Ovary (tissue), 9 donors: ENCODE data around the gene POLR2I. TPM values are rescaled to one million over a fixed set of nuclear protein-coding genes. Genes with fewer than 3 reads are reported as not detected.
A peak's percentile ranks its signal among the peaks of the same experiment; 100 is the strongest.
"Not testable (repeated sequence)": the region's sequence is repeated elsewhere in the genome, so short reads cannot be mapped to it uniquely, and the experiment has no call there.

Source experiments
- DNase-seq, 5 donors: peaks; one replicate each; pipeline ENCODE4 v3.0.0-alpha.2; 2019 to 2020
- H3K27ac ChIP-seq, 2 donors: fragments of 200-600 bp; one replicate each; pipeline versions ENCODE4 v1.5.1 to v1.8.0; 2019 to 2022
- H3K27me3 ChIP-seq: fragments of 200-600 bp; one replicate; pipeline ENCODE4 v1.8.0; 2022
- H3K36me3 ChIP-seq: fragments of 200-600 bp; sonication (generic); one replicate; pipeline ENCODE4 v1.5.1; 2019
- H3K4me1 ChIP-seq: one replicate; pipeline ENCODE4 v1.8.1; 2013; ENCODE audit warnings: mild to moderate bottlenecking, moderate library complexity; ENCODE audit not compliant: insufficient read depth
- H3K4me3 ChIP-seq: fragments of 200-600 bp; sonication (generic); one replicate; pipeline ENCODE4 v1.5.1; 2017
- H3K9me3 ChIP-seq, 2 donors: fragments of 200-600 bp in 1 of 2; sonication (generic) in 1 of 2; one replicate each; pipeline versions ENCODE4 v1.5.1 to v1.8.1; 2013 to 2019; ENCODE audit warnings: mild to moderate bottlenecking in 1 of 2, moderate library complexity in 1 of 2
- EP300 ChIP-seq: sonication (generic); formaldehyde crosslinking; IDR thresholded peaks from one replicate; pipeline ENCODE4 v1.6.1; 2017; ENCODE audit warnings: antibody characterized with exemption
- POLR2A ChIP-seq: fragments of 450-650 bp; IDR thresholded peaks from one replicate; pipeline ENCODE4 v1.6.1; 2017; ENCODE audit warnings: antibody characterized with exemption, mild to moderate bottlenecking, moderate library complexity
- WGBS, 3 donors: extraction: QIAGEN DNeasy Blood & Tissue Kit in 1 of 3; methylation state at CpG; one replicate each; pipeline versions ENCODE4 v1.1.5 to v1.1.7; 2013 to 2017; 5-methylcytosine and 5-hydroxymethylcytosine counted together
- intact Hi-C, 4 donors: fragments of 100-400 bp; cut with DNase I; formaldehyde crosslinking; loops; one replicate each; pipeline versions ENCODE4 v1.11.0 to v1.15.1; 2022 to 2023
- polyA plus RNA-seq, 2 donors: library from polyadenylated mRNA; stranded (reverse); fragments of 200-250 nt in 1 of 2; fragments of 350-450 nt in 1 of 2; fragmentation: Illumina TruSeq in 1 of 2; extraction: RNeasy Lipid Tissue Mini Kit (QIAGEN cat#74804) in 1 of 2; gene quantifications; one replicate each; pipeline ENCODE4 v1.2.3, GENCODE V29; 2013 to 2014
- total RNA-seq, 7 donors: library from RNA; depleted of rRNA in 2 of 7; stranded (reverse); fragments of >200 nt in 2 of 7; fragmentation: NEBNext Ultra II Directional in 3 of 7; extraction: Animal tissue kit (Norgen Biotek cat#: 25700) in 3 of 7; gene quantifications; one replicate each; pipeline versions ENCODE4 v1.1.0 to v1.2.4, GENCODE V29; 2016 to 2023
- TF ChIP-seq, protein P1 (sequence below), 3 donors: fragments of 450-650 bp in 2 of 3; fragments of 200-600 bp in 1 of 3; IDR thresholded peaks; one replicate each; pipeline versions ENCODE4 v1.5.1 to v1.8.0; 2016 to 2022; ENCODE audit warnings: antibody characterized with exemption in 3 of 3, mild to moderate bottlenecking in 1 of 3
- donor health status: DM: no; HTN: no; CAD: no; lungs with moderate emphysema.
- donor health status: DM: no; HTN: no; CAD: no.
- donor health status: Bipolar disorder and iron deficiency.
- donor health status: DM: yes; HTN: yes; CAD: no.
- donor health status: DM: no; HTN: no; CAD: no.
- donor health status: DM: yes; HTN: yes; CAD: no.

Gene POLR2I
- total and polyA plus RNA-seq, 9 donors = 49.4 to 84.8 (median 70.0) TPM

DNA sequence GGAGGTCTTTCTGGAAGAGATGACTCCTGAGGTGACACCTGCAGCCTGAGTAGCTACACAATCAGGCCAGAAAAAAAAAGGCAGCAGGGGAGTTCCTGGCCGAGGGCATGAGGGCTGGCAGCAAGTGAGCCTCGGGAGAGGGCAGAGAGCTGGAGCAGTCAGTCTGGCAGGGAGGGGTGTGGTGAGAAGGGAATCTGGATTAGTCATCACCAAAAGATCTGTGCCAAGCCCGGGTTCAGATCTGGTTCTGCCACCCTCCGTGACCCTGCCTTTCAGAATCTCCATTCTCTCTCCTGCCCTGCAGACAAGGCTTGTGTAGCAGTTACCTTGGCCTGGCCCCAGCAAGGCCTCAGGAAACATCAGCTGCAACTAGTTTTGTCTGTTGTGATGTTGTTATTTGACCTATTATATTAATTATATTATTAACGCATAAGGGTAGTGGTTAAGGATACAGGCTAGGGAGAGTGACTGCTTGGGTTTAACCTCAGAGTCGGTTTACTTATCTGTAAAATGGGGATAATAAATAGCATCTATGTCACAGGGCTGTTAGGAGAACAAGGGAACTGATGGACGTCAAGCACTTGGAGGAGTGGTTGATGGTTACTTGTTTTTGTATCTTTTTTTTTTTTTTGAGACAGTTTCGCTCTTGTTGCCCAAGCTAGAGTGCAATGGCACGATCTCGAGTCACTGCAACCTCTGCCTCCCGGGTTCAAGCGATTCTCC, 22.4 kb upstream of the POLR2I start:
- H3K9me3 ChIP-seq = no peaks in the 10 kb centered on the region
- H3K4me1 ChIP-seq = peaks cover 6% of the 10 kb centered on the region
- TF ChIP-seq, protein P1, sequence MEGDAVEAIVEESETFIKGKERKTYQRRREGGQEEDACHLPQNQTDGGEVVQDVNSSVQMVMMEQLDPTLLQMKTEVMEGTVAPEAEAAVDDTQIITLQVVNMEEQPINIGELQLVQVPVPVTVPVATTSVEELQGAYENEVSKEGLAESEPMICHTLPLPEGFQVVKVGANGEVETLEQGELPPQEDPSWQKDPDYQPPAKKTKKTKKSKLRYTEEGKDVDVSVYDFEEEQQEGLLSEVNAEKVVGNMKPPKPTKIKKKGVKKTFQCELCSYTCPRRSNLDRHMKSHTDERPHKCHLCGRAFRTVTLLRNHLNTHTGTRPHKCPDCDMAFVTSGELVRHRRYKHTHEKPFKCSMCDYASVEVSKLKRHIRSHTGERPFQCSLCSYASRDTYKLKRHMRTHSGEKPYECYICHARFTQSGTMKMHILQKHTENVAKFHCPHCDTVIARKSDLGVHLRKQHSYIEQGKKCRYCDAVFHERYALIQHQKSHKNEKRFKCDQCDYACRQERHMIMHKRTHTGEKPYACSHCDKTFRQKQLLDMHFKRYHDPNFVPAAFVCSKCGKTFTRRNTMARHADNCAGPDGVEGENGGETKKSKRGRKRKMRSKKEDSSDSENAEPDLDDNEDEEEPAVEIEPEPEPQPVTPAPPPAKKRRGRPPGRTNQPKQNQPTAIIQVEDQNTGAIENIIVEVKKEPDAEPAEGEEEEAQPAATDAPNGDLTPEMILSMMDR (IDR thresholded peaks at IDR 0.05) = no peak
- TF ChIP-seq EP300 (no peak), POLR2A (no peak)
- peak in 2 of 5 donors; percentile 39 to 44 for DNase-seq
- intact Hi-C loops = no loop called here
- H3K36me3 ChIP-seq = no peaks in the 10 kb centered on the region
- H3K27ac ChIP-seq = no peak overlapping the region
- H3K4me3 ChIP-seq = no peak overlapping the region
- 54 to 57% (median 54%) methylated on average over 12 of the region's 12 CpGs for WGBS, 3 donors
- H3K27me3 ChIP-seq = no peaks in the 10 kb centered on the region

DNA sequence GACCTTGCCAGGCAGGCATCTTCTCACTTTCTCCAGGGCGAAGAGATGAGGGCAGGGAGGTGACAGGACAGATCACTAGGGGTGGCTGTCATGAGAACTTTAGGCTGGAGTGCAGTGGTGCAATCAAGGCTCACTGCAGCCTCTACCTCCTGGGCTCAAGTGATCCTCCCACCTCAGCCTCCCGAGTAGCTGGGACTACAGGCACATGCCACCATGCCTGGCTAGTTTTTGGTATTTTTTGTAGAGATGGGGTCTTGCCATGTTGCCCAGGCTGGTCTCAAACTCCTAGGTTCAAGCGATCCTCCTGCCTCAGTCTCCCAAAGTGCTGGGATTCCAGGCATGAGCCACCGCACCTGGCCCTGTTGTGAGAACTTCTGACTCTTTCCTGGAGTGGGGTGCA, 20.2 kb upstream of the POLR2I start:
- intact Hi-C loops = not testable (repeated sequence)

DNA sequence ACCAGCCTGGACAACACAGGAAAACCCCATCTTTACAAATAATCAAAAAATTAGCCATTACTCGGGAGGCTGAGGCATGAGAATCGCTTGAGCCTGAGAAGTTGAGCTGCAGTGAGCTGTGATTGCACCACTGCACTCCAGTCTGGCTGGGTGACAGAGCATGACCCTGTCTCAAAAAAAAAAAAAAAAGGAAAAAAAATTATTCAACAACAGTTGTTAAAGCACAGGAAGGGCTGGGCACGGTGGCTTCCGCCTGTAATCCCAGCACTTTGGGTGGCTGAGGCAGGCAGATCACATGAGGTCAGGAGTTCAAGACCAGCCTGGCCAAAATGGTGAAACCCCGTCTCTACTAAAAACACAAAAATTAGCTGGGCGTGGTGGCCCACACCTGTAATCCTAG, 16.5 kb upstream of the POLR2I start:
- H3K36me3 ChIP-seq = not testable (repeated sequence)

More for the DNA sequence above, 20.2 kb upstream of the POLR2I start:
- H3K36me3 ChIP-seq, H3K4me1 ChIP-seq, H3K4me3 ChIP-seq, DNase-seq, H3K27me3 ChIP-seq, H3K9me3 ChIP-seq, H3K27ac ChIP-seq: not testable (repeated sequence)
- WGBS, 3 donors = 88 to 91% (median 90%) methylated on average over 4 of the region's 4 CpGs

DNA sequence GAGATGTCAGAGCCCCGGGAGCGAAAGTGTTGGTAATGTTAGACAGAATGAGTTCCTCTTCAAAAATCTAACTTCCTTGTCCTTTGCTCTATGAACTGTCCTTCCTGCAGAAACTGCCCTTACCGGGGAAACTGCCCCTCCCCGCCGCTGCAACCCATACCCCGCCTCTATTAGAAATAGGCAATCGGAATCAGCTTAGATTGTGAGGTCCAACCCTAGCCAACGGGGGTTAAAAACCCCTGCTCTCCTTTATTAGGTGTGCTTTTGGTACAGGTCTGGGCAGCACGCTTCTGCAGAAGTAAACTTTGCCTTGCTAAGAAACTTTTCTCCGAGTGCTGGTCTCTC, 13.7 kb upstream of the POLR2I start:
- Histone ChIP-seq H3K36me3 (no peaks in the 10 kb centered on the region), H3K27ac (peak overlapping the region in 1 of 2 donors; percentile 73), H3K9me3 (no peaks in the 10 kb centered on the region), H3K4me1 (no peaks in the 10 kb centered on the region), H3K4me3 (peak overlapping the region; percentile 40), H3K27me3 (no peaks in the 10 kb centered on the region)
- TF ChIP-seq, protein P1 (IDR thresholded peaks at IDR 0.05) = no peak
- no peak for TF ChIP-seq EP300
- no peak for TF ChIP-seq POLR2A
- 9 to 12% (median 11%) methylated on average over 10 of the region's 10 CpGs for WGBS, 3 donors
- no peak for DNase-seq
- intact Hi-C loops = loop anchor here in 3 of 4 donors (5.0 kb wide), 1 partner anchor 44 kb away; no protein-coding TSS in a partner anchor

More for the DNA sequence above, 16.5 kb upstream of the POLR2I start:
- H3K4me1 ChIP-seq, DNase-seq, H3K4me3 ChIP-seq, H3K9me3 ChIP-seq, H3K27me3 ChIP-seq, intact Hi-C loops, H3K27ac ChIP-seq: not testable (repeated sequence)
- 79 to 88% (median 82%) methylated on average over 6 of the region's 6 CpGs for WGBS, 3 donors

DNA sequence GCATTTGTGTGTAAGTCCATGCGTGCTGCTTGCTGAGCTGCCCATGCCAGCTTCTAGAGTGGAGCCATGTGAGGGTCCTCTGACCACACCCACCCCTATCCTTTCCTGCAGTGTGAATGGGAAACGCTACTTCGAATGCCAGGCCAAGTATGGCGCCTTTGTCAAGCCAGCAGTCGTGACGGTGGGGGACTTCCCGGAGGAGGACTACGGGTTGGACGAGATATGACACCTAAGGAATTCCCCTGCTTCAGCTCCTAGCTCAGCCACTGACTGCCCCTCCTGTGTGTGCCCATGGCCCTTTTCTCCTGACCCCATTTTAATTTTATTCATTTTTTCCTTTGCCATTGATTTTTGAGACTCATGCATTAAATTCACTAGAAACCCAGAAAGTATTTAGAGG, 10.9 kb upstream of the POLR2I start:
- WGBS, 3 donors = 74 to 82% (median 76%) methylated on average over 9 of the region's 9 CpGs
- Histone ChIP-seq H3K9me3 (no peaks in the 10 kb centered on the region), H3K4me3 (no peak overlapping the region), H3K27me3 (no peaks in the 10 kb centered on the region), H3K4me1 (no peaks in the 10 kb centered on the region), H3K36me3 (no peaks in the 10 kb centered on the region), H3K27ac (no peak overlapping the region)
- intact Hi-C loops = loop anchor here in 3 of 4 donors (5.0 kb wide), 1 partner anchor 47 kb away; no protein-coding TSS in a partner anchor
- TF ChIP-seq EP300 (no peak), POLR2A (no peak)
- TF ChIP-seq, protein P1 (IDR thresholded peaks at IDR 0.05) = no peak
- DNase-seq = no peak
